HL-60 (cell line): ENCODE measurements around the gene TENM4.

Experiments used
- DNase-seq, 2 experiments: peaks; one replicate each; pipeline ENCODE4 v3.0.0-alpha.2; 2010 to 2020; ENCODE audit warnings: low read depth in 1 of 2, low spot score in 1 of 2
- H3K27ac ChIP-seq: fragments of 250-450 bp; sonication (Bioruptor Pico); replicated peaks from 2 replicates; pipeline ENCODE4 v1.5.1; 2020; ENCODE audit warnings: mild to moderate bottlenecking, moderate library complexity
- H3K27me3 ChIP-seq: fragments of 250-450 bp; sonication (Bioruptor Pico); 2 replicates; pipeline ENCODE4 v1.5.1; 2021; ENCODE audit warnings: mild to moderate bottlenecking, moderate library complexity; ENCODE audit not compliant: insufficient read depth, poor library complexity, severe bottlenecking
- H3K4me3 ChIP-seq: replicated peaks from 2 replicates; pipeline ENCODE4 v1.5.1; 2011; ENCODE audit warnings: mild to moderate bottlenecking, control low read depth, low read length; ENCODE audit not compliant: insufficient read depth
- GABPA ChIP-seq: IDR thresholded peaks from 2 replicates; pipeline ENCODE4 v1.6.1; 2012; ENCODE audit warnings: low read depth
- POLR2AphosphoS5 ChIP-seq: IDR thresholded peaks from 2 replicates; pipeline ENCODE4 v1.6.1; 2012; ENCODE audit warnings: low read depth
- REST ChIP-seq: IDR thresholded peaks from 2 replicates; pipeline ENCODE4 v1.6.1; 2012; ENCODE audit warnings: low read depth; ENCODE audit not compliant: insufficient replicate concordance
- SPI1 ChIP-seq: IDR thresholded peaks from 2 replicates; pipeline ENCODE4 v1.6.1; 2012; ENCODE audit warnings: low read depth, mild to moderate bottlenecking, borderline replicate concordance
- TF ChIP-seq, protein P1 (sequence below): IDR thresholded peaks from one replicate; pipeline ENCODE4 v1.5.1; 2011; ENCODE audit warnings: low read length, control low read depth, inconsistent platforms; ENCODE audit not compliant: insufficient read depth

TENM4 gene

GRCh38 chr11:78941226-78941851 is 499.5 kb downstream of the TENM4 start:
- TF ChIP-seq GABPA (no peak), REST (no peak), SPI1 (no peak)
- TF ChIP-seq, protein P1, sequence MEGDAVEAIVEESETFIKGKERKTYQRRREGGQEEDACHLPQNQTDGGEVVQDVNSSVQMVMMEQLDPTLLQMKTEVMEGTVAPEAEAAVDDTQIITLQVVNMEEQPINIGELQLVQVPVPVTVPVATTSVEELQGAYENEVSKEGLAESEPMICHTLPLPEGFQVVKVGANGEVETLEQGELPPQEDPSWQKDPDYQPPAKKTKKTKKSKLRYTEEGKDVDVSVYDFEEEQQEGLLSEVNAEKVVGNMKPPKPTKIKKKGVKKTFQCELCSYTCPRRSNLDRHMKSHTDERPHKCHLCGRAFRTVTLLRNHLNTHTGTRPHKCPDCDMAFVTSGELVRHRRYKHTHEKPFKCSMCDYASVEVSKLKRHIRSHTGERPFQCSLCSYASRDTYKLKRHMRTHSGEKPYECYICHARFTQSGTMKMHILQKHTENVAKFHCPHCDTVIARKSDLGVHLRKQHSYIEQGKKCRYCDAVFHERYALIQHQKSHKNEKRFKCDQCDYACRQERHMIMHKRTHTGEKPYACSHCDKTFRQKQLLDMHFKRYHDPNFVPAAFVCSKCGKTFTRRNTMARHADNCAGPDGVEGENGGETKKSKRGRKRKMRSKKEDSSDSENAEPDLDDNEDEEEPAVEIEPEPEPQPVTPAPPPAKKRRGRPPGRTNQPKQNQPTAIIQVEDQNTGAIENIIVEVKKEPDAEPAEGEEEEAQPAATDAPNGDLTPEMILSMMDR = no peak
- no peak for DNase-seq
- Histone ChIP-seq H3K27ac (no peak overlapping the region), H3K4me3 (no peak overlapping the region), H3K27me3 (peaks cover 2% of the 10 kb centered on the region)

DNA sequence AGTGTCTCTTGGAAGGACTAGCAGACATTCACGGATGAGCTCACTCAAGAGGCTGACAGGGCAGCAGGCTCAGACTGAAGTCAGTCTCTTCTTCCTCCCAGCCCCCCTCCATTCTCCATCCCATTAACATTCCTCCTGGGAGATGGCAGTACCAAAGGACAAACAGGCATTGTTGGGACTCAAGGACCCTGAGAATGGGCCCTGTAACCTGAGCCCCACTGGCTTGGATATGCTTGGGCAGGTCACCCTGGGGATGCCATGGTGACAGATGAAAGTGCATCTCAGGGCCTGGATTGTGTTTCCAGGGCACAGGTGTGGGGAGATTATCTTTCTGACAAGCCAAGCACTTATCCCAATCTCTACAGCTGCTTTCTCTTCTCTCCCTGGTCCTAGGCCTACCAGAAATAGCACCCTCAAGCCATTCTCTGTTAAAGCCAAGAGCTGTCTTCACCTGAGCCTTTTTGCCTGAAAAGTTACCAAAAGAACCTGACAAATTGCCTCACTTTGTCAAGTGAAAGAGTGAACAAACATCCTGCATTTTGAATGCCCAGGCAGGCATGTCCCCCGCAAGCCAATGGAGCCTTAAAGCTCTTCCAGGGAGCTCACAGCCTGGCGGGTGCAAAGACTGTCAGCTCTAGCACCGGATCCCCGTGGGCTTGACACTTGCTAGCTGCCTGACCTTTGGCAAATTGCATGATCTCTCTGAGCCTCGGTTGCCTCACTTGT is 500.2 kb downstream of the TENM4 start:
- no peak for TF ChIP-seq REST
- TF ChIP-seq, protein P1 = no peak
- no peak for TF ChIP-seq POLR2AphosphoS5
- no peak for TF ChIP-seq SPI1
- TF ChIP-seq GABPA = no peak
- H3K4me3 ChIP-seq = no peak overlapping the region

GRCh38 chr11:78938971-78939370 is 501.9 kb downstream of the TENM4 start:
- Histone ChIP-seq H3K4me3 (no peak overlapping the region), H3K27ac (no peak overlapping the region), H3K27me3 (peaks cover 2% of the 10 kb centered on the region)
- no peak for TF ChIP-seq POLR2AphosphoS5
- no peak for TF ChIP-seq REST
- TF ChIP-seq, protein P1 = no peak
- TF ChIP-seq GABPA = no peak
- TF ChIP-seq SPI1 = no peak
- DNase-seq = no peak

More for the DNA sequence above, 500.2 kb downstream of the TENM4 start:
- DNase-seq = no peak
- Histone ChIP-seq H3K27ac (no peak overlapping the region), H3K27me3 (peaks cover 2% of the 10 kb centered on the region)
